HG02798 (cell line): ENCODE measurements around the gene ITGB1.
"Not testable (repeated sequence)": the region's sequence is repeated elsewhere in the genome, so short reads cannot be mapped to it uniquely, and the experiment has no call there.

ENCODE experiments used
- ATAC-seq: cut with Tn5 transposase; IDR thresholded peaks from one replicate; pipeline ENCODE4 v1.9.1; 2021; ENCODE audit warnings: mild to moderate bottlenecking; ENCODE audit not compliant: unreplicated experiment, poor library complexity

Gene ITGB1

DNA sequence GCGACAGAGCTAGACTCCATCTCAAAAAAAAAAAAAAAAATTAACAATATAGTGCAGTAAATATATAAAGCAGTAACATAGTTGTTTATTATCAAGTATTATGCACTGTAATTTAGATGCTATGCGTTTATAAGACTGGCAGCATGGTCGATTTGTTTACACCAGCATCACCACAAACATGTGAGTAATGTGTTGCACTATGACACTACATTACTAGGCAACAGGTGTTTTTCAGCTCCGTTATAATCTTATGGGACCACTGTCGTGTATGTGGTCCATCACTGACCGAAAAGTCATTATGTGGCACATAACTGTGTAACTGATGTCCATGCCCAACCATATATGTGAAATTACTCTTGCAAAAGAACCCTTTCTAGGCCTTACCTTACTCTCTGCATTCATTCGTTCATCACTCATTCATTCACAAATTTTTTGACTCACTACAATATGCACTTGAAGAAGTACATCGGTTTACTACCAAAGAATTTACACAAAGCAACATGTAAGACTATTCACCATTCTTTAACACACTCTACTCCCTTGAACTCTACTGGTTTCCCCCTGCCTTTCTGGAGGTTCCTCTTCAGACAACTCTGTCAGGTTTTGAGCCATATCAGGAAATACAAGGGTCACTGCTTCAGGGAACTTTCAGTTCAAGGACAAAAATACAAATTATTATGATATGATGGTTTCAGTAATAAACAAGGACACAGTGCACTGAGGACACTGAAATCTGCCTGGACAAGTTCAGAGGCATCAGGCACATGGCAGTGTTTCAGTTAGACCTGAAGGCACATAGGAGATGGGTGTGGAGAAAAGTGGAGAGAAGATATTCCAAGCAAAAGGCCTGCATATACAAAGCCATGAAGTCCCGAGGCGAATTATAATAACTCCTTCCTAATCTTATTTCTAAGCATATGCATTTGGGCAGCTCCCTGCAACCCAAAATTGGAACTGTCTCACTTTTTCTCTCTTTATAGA, 17.4 kb downstream of the ITGB1 start:
- ATAC-seq = no peak

DNA sequence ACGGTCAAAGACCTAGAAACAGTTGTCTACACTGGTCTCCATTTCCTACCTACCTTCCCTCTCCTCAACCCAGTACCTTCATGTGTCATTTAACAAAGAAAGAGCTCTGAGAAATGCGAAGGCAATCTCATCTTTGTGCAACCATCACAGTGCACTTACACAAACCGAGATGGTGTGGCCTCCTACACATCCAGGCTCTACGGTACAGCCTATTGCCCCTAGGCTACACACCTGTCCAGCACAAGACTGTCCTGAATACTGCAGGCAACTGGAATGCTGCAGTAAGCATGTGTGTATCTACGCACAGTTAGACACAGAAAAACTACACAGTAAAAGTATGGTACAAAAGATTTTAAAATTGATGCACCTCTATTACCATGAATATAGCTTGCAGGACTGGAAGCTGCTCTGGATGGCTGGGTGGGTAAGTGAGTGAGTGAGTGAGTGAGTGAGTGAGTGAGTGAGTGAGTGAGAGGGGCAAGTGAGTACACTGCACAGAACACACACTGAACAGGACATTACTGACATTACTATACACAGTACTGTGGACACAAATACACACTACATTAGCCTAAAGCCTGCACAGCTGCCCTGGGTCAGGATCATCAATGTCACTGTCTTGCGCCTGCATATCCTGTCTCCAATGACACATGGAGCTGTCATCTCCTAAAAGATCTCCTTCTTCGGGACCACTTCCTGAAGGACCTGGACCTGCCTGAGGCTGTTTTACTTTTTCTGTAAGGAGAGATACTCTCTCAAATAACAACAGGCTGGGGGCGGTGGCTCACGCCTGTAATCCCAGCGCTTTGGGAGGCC, 18.5 kb downstream of the ITGB1 start:
- no peak for ATAC-seq

DNA sequence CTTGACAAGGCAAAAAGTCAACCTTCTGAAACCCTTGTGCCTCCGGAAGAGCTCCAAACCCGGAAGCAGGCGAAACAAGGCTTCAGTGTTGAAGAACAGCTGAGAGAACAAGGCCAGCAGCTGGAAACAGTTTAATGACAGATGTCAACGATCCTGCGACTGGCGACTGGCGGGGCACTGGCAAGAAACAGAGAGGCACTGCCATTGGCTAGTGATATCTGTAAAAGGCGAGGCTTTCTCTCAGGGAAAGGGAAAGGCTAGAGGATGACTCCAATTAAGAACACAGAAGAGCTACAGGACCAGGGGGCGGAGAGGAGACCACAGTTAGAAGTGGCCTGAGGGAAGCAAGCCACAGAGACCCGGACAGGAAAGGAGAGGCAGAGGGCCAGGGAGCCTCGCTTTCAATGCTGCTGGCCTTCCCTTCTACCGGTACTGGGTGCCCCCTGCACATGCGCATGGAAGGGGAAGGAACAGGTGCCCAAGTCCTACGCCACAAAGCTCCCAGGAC, 19.4 kb downstream of the ITGB1 start:
- ATAC-seq = no peak

DNA sequence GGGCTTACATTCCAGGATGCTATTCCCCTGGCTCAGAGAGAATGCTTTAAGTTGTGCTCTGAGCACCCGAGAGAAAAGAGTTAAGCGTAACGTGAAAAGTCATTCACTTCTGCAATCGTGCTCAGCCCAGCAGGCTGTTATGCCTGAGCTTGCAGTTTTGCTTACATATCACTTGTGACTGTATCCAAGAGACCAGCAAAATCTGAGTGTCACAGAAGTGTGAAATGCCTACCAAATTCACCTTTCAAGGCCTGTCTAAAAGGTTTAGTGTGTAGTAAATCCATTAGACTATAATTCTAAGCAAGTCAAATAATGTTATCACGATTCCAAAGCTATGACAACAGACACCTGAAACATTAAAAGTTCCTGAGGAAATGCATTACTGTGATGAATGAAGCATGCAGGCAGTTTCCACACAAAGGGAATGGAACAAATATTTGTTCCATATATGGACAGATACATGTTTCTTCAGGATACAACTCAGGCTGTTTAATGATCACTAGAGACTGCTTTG, 20.1 kb downstream of the ITGB1 start:
- ATAC-seq = no peak

DNA sequence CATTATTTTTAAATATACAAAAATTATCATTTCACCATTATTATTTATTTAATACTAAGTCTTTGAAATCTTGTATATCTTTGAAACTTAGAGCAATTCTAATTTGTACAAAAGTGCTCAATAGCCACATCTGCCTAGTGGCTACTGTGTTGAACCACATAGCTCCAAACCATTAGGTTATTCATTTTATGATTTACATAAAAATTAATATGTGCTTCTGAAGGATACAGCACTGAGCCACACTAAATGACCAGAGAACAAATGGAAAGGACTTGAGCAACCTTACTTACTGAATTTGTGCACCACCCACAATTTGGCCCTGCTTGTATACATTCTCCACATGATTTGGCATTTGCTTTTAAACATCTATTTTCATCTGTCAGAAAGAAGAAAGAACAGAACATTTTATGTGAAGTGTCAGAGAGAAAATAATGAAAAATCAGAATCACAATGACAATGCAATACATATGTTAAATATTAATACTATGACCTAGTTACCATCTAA, 25.8 kb downstream of the ITGB1 start:
- no peak for ATAC-seq

DNA sequence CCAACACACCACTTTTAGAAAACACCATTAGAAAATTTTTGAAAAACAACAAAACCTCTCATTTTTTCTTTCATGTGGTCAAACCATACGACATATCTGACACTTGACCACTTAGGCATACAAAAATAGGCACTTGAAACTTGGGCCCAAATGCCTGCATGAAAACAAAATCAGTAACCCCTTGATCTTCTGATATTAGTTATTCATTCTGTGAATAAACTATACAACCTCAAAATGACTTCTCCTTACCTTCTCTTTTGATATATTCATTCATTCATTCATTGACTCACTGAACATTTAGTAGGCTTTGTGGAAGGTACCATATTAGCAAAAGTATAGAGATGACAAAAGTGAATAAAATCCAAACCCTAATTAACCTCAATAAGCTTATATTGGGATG, 26.4 kb downstream of the ITGB1 start:
- no peak for ATAC-seq

DNA sequence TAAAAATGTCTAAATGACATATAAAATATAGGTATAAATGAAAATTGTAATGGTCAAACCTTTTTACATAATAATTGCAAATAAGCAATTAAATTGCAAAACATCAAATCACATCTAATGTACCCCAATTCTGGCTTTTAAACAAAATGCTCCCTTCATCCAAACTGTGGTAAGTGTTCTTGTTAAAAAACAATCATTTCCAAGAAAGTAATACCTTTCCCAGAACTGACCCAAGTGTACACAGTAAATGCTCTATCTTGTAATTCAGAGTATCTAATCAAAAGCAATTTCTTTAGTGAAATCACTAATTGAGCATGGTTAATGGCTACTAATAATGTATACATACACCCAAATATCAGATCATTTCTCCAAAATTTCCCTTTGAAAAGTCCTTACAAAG, 28.0 kb downstream of the ITGB1 start:
- no peak for ATAC-seq

DNA sequence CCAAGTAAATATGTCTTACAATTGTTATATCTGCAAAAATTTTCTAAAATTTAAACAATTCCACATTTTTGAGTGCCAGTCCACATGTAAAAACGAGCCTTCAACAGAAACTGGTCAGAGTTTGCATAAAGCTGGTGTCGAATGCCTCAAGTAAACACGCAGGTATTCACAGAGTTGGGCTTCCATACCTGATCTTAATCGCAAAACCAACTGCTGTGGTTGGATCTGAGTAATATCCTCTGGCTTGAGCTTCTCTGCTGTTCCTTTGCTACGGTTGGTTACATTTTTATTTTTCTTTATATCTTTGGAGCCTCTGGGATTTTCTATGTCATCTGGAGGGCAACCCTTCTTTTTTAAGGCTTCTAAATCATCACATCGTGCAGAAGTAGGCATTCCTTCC, 28.4 kb downstream of the ITGB1 start:
- no peak for ATAC-seq

DNA sequence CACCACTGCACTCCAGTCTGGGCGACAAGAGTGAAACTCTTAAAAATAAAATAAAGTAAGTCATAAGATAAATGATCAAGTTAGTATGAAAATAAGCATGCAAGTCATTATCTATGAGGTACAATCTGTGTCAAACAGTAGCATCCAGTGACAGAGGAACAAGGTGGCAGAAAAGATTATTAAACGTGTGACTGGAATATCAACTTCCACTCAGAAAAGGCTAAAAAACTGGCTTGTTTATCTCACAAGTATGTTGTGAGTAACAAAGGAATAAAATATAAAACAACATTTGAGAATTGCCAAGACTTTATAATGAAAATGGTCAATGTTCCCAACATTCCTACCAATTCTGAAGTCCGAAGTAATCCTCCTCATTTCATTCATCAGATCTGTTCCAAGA, 30.3 kb downstream of the ITGB1 start:
- no peak for ATAC-seq

DNA sequence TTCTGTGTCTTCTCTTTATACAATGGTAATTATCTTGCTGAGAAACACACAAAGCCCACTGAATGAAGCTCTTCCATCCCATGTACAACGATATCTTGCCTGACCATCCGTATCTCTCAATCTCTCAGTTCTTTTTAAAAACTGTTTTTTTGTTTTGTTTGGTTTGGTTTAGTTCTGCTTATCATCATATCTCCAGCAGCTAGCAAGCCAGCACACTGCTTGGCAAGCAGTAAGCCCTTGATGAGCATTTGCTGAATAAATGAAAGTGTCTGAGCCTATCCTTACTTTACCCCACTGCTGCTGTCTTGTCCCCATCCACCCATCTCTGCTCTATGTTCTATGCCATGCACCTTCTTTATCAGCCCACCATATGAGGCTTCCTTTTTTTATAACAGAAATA, 34.2 kb downstream of the ITGB1 start:
- ATAC-seq = no peak

DNA sequence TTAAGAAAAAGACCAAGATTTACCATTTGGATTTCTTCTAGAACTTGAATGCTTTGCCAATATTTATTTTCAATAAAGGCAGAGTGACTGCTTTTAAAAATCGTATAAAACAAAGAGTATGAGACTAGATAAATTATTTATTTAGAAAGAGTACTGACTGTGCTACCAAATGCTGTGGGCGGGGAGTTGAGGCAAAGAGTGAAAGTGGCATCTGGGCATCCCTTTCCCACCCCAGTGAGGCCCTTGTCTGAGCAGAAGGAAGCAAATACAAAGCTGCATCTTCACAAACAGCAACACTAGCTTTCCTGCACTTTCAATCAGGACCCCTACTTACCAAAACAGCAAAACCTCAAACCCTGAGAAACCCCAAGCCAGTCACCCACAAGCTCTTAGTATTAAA, 34.9 kb downstream of the ITGB1 start:
- no peak for ATAC-seq

DNA sequence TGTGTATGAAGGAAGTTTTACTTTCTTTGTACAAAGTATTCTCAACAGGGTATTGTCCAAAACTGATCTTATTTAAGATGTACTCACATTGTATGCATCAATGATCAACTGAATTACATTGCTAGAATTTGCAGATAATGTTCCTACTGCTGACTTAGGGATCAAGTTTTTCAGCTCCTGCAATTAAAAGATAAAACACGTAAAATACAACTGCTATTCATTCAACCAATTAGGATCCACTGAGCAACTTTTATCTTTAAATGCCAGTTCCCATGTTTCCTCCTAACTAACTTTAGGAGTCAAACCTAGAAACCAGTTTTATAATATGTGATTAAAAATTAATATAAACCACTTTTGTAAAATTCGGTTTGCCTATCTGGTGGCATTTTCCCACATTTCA, 35.9 kb downstream of the ITGB1 start:
- no peak for ATAC-seq

DNA sequence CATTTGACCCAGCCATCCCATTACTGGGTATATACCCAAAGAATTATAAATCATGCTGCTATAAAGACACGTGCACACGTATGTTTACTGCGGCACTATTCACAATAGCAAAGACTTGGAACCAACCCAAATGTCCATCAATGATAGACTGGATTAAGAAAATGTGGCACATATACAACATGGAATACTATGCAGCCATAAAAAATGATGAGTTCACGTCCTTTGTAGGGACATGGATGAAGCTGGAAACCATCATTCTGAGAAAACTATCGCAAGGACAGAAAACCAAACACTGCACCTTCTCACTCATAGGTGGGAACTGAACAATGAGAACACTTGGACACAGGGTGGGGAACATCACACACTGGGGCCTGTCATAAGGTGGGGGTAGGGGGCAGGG, 40.2 kb downstream of the ITGB1 start:
- not testable (repeated sequence) for ATAC-seq

DNA sequence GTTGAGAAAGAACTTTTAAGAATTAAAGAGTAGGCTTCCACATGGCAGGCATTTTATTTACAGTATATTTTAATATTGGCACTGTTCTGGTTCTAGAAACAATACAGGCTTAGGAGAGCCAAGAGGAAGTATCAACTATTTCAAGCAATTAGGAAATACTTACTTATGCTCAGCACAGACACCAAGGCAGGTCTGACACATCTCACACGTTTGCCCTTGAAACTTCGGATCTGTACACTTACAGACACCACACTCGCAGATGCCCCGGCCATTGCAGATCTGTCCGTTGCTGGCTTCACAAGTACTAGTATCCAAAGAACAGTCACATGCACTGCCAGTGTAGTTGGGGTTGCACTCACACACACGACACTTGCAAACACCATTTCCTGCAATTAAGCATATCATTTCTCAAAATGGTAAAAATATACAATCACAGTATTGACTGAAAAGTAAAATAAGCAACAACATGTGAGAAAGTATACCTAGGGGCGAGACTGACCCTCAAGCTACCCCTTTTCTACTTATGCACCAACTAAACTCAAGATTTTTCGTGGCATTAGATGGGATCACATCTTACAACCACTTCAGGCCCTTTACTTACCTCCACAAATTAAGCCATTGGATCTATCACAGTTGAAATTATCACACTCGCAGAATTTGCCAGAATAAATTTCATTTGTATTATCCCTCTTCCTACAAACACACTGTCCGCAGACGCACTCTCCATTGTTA, 46.6 kb downstream of the ITGB1 start:
- ATAC-seq = no peak

DNA sequence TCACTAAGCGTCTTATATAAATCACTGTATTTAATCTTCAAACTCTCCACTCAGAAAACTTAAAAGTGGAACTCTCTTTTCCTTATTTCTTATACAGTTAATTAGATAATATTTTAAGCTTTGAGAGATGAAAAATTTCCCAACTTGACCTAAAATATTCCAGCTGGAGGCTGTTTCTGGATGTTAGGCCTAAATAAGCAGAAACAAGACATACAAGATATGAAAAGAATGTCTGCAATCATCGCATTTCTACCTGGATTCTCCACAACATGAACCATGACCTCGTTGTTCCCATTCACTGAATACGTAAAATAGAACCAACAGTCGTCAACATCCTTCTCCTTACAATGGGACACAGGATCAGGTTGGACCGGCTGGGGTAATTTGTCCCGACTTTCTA, 48.1 kb downstream of the ITGB1 start:
- not testable (repeated sequence) for ATAC-seq

DNA sequence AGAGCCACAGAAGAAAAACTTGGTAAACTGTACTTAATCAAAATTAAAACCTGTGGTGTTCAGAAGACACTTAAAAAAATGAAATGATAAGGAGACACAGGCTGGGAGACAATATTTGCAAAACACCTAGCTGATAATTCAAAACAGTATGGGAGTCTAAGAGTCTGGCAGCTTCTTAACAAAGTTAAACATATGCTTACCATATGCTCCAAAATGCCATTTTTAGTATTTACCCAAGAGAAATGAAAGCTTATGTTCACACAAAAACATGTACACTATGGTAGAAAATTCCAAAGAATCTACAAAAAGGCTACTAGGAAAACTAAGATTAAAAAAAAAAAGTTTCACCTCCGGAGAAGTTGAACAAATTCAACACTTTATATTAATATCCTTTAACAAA, 48.6 kb downstream of the ITGB1 start:
- ATAC-seq = no peak

DNA sequence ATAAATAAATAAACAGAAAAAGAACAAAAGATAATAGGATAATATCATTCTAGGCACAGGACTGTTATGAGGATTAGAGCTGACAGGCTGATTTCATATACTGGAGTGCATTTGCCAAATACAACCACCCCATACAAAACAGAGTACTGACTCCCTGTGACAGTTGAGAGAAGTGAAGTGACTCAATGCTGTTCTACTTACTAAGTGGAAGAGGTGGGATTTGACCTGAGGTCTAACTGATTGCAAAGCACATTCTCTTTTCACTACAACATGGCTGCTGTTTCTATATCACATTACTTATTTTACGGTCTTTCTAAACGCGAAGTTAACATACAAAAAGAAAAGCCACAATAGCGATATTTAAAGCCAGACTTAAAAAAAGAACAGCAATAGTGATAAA, 51.4 kb downstream of the ITGB1 start:
- no peak for ATAC-seq

DNA sequence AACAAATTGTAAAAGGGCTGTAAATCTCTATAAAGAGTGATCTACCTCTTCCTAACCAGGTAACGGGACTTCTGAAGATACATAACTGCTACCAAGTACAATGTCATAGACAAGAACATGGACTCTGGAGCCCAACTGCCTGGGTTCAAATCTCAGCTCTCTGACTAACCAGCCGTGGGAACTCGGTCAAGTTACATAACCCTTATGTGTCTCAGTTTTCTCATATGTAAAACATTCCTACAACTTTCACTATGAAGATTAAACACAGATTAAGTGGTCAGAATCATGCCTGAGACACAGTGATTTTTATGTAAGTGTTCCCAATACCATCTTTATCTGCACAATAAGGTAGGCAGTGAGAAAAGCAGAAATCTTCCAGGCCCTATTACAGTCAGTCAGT, 52.6 kb downstream of the ITGB1 start:
- no peak for ATAC-seq

DNA sequence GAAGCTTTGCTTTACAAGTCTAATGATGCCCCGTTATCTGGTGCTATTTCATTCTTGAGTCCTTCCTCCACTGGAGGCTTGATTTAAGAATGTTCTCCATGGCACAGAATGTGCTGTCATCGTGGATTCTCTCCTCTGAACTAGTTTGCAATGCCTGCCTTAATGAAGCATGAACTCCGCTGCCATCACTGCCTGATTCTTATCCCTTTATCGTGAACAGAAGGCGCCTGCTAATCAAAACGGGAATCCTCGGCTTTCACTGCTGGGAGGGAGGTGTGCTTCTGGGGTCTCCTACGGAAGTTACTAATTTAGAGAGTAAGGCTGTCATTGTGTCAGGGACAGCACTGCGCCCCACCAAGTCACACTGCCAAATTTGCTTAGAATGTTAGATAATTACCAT, 56.2 kb downstream of the ITGB1 start:
- ATAC-seq = no peak
